ENCODE results near the gene RNF8. TPM values are rescaled to one million over a fixed set of nuclear protein-coding genes. Genes with fewer than 3 reads are reported as not detected.

RNF8 gene
- total and polyA plus RNA-seq, 10 of the 15 experiments (the other 5 are each of a cell fraction or from before 2014, with no cell fraction given), result 7.8 to 30.2 (median 23.3) TPM

GRCh38 chr6:37331047-37331446, 22.7 kb upstream of the RNF8 start:
- Histone ChIP-seq H3K36me3 (ENCODE audit: control insufficient read depth in 2 of 2, insufficient read depth in 2 of 2, low read length in 1 of 2) (peaks cover 0 to 6% of the 10 kb centered on the region in 2 experiments; a peak in 3 of 4 replicates), H3K79me2 (ENCODE audit: control insufficient read depth, insufficient read depth, low read length) (no peaks in the 10 kb centered on the region), H3K4me2 (ENCODE audit: control insufficient read depth, insufficient read depth) (no peak overlapping the region), H3K9ac (ENCODE audit: control insufficient read depth, insufficient read depth, low read length) (no peak overlapping the region), H2AFZ (ENCODE audit: control insufficient read depth, low read depth, low read length) (no peak overlapping the region), H4K20me1 (ENCODE audit: control insufficient read depth, insufficient read depth) (no peaks in the 10 kb centered on the region), H3K4me1 (ENCODE audit: control insufficient read depth, insufficient read depth, low read length) (no peaks in the 10 kb centered on the region), H3K9me3 (replicated peaks; ENCODE audit: control insufficient read depth, insufficient read depth, low read length) (no peaks in the 10 kb centered on the region), H3K4me3 (no peak overlapping the region), H3K27me3 (replicated peaks in 1 of 2; ENCODE audit: control insufficient read depth in 2 of 2, insufficient read depth in 2 of 2, low read length in 1 of 2) (no peaks in the 10 kb centered on the region), H3K27ac (ENCODE audit: control insufficient read depth, insufficient read depth) (no peak overlapping the region)
- TF ChIP-seq SPI1 (IDR thresholded peaks at IDR 0.05; ENCODE audit: borderline replicate concordance, insufficient read depth, low read depth, low read length) (no peak), BACH1 (IDR thresholded peaks at IDR 0.05; ENCODE audit: borderline replicate concordance) (no peak), USF1 (IDR thresholded peaks at IDR 0.05; ENCODE audit: borderline replicate concordance, extremely low read length, insufficient read depth, low read depth, low read length) (no peak), NBN (IDR thresholded peaks at IDR 0.05) (no peak), IKZF2 (IDR thresholded peaks at IDR 0.05) (no peak), YY1 (IDR thresholded peaks at IDR 0.05; ENCODE audit: low read depth, low read length) (no peak)
- in situ Hi-C loops (cut with MboI) (no loop called here), intact Hi-C loops (cut with micrococcal nuclease; ENCODE audit: unreplicated experiment) (no loop called here)
- CTCF ChIA-PET, result no interaction called here
- BruUV-seq (replicated peaks), result no TSS peak
- RAD21 ChIA-PET (ENCODE audit: unreplicated experiment), result no interaction called here
- FAIRE-seq, result no peak
- SMC1A ChIA-PET (ENCODE audit: uncharacterized antibody, unreplicated experiment), result no interaction called here
- POLR2A ChIA-PET, result no interaction called here
- DNase-seq (ENCODE audit: low read depth, low spot score), result no peak
- WGBS (ENCODE audit: insufficient coverage, insufficient replicate concordance, low lambda C conversion rate, missing lambda C conversion rate), result 98% methylated on average over 10 of the region's 13 CpGs
- ATAC-seq, result no peak

- FAIRE-seq (no peak), ATAC-seq (no peak), DNase-seq (ENCODE audit: low read depth, low spot score) (no peak)
- in situ Hi-C loops (cut with MboI), result no loop called here
- Histone ChIP-seq H3K79me2 (ENCODE audit: control insufficient read depth, insufficient read depth, low read length) (no peaks in the 10 kb centered on the region), H2AFZ (ENCODE audit: control insufficient read depth, low read depth, low read length) (no peak overlapping the region), H3K9ac (ENCODE audit: control insufficient read depth, insufficient read depth, low read length) (no peak overlapping the region), H3K4me2 (ENCODE audit: control insufficient read depth, insufficient read depth) (no peak overlapping the region), H3K4me1 (ENCODE audit: control insufficient read depth, insufficient read depth, low read length) (no peaks in the 10 kb centered on the region), H3K9me3 (replicated peaks; ENCODE audit: control insufficient read depth, insufficient read depth, low read length) (no peaks in the 10 kb centered on the region), H3K36me3 (ENCODE audit: control insufficient read depth in 2 of 2, insufficient read depth in 2 of 2, low read length in 1 of 2) (peaks cover 0 to 6% of the 10 kb centered on the region in 2 experiments; a peak in 3 of 4 replicates), H3K27me3 (replicated peaks in 1 of 2; ENCODE audit: control insufficient read depth in 2 of 2, insufficient read depth in 2 of 2, low read length in 1 of 2) (no peaks in the 10 kb centered on the region), H4K20me1 (ENCODE audit: control insufficient read depth, insufficient read depth) (no peaks in the 10 kb centered on the region), H3K27ac (ENCODE audit: control insufficient read depth, insufficient read depth) (no peak overlapping the region), H3K4me3 (no peak overlapping the region)
- ChIA-PET POLR2A (no interaction called here), RAD21 (ENCODE audit: unreplicated experiment) (no interaction called here), CTCF (no interaction called here), SMC1A (ENCODE audit: uncharacterized antibody, unreplicated experiment) (no interaction called here)
- 68% methylated on average over 1 of the region's 1 CpG for WGBS (ENCODE audit: insufficient coverage, insufficient replicate concordance, low lambda C conversion rate, missing lambda C conversion rate)
- no TSS peak for BruUV-seq (replicated peaks)
- no peak for TF ChIP-seq PML (IDR thresholded peaks at IDR 0.05; ENCODE audit: low read length)
- TF ChIP-seq CBX3 (IDR thresholded peaks at IDR 0.05; ENCODE audit: borderline replicate concordance, low read depth), result no peak
- TF ChIP-seq CHD2 (IDR thresholded peaks at IDR 0.05; ENCODE audit: borderline replicate concordance, low read depth, low read length), result no peak
- TF ChIP-seq TARDBP (IDR thresholded peaks at IDR 0.05; ENCODE audit: borderline replicate concordance), result no peak
- TF ChIP-seq RB1 (IDR thresholded peaks at IDR 0.05; ENCODE audit: borderline replicate concordance), result no peak
- TF ChIP-seq JUND (IDR thresholded peaks at IDR 0.05; ENCODE audit: low read depth, low read length), result no peak
- TF ChIP-seq YBX1 (IDR thresholded peaks at IDR 0.05), result no peak
- TF ChIP-seq POU2F2 (IDR thresholded peaks at IDR 0.05; ENCODE audit: borderline replicate concordance, low read depth, low read length), result no peak
- intact Hi-C loops (cut with micrococcal nuclease; ENCODE audit: unreplicated experiment), result no loop called here
Measured at GRCh38 chr6:37332894-37333293, 20.9 kb upstream of the RNF8 start.

Data from GM12878 (cell line).